ENCODE measurements around the gene C22orf23. TPM values are rescaled to one million over a fixed set of nuclear protein-coding genes. Genes with fewer than 3 reads are reported as not detected.

Gene C22orf23
- total and polyA plus RNA-seq, 9 of the 15 experiments (the other 6 are each of a cell fraction or from before 2014, with no cell fraction given): 0.25 to 1.0 (median 0.53) TPM

GRCh38 chr22:37961062-37961461 is 7.7 kb upstream of the C22orf23 start (continued):
- TF ChIP-seq, protein P1, sequence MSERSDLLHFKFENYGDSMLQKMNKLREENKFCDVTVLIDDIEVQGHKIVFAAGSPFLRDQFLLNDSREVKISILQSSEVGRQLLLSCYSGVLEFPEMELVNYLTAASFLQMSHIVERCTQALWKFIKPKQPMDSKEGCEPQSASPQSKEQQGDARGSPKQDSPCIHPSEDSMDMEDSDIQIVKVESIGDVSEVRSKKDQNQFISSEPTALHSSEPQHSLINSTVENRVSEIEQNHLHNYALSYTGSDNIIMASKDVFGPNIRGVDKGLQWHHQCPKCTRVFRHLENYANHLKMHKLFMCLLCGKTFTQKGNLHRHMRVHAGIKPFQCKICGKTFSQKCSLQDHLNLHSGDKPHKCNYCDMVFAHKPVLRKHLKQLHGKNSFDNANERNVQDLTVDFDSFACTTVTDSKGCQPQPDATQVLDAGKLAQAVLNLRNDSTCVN (CRISPR knock-in tag; IDR thresholded peaks at IDR 0.05): no peak

- Histone ChIP-seq H3K27me3 (ENCODE audit: control insufficient read depth in 2 of 2, insufficient read depth in 2 of 2, low read length in 2 of 2) (no peaks in the 10 kb centered on the region), H3K27ac (ENCODE audit: extremely low read depth, low read depth, low read length) (no peak overlapping the region), H4K20me1 (replicated peaks; ENCODE audit: control insufficient read depth, insufficient read depth, low read length) (0 out of 2 replicates have a peak, but pooled peaks cover 3% of the 10 kb centered on the region), H2AFZ (ENCODE audit: low read depth, low read length) (no peak overlapping the region), H3K9me1 (ENCODE audit: control insufficient read depth, insufficient read depth, low read length) (no peaks in the 10 kb centered on the region), H3K36me3 (ENCODE audit: control insufficient read depth, insufficient read depth, low read length) (peaks cover 66% of the 10 kb centered on the region), H3K79me2 (ENCODE audit: control insufficient read depth, insufficient read depth, low read length) (peaks cover 17% of the 10 kb centered on the region), H3K4me1 (replicated peaks in 1 of 2; ENCODE audit: control insufficient read depth in 2 of 2, insufficient read depth in 2 of 2, low read length in 2 of 2) (peaks cover 5% of the 10 kb centered on the region in 2 experiments; a peak in 3 of 5 replicates), H3K9ac (ENCODE audit: insufficient read depth in 1 of 2, low read depth in 2 of 2, low read length in 2 of 2) (no peak overlapping the region), H3K4me2 (ENCODE audit: insufficient read depth, low read length) (no peak overlapping the region), H3K9me3 (replicated peaks; ENCODE audit: control insufficient read depth, insufficient read depth, low read depth, low read length) (no peaks in the 10 kb centered on the region), H3K4me3 (no peak overlapping the region)
- no peak for FAIRE-seq
- ChIA-PET CTCF (ENCODE audit: low intra/inter-chr PET ratio) (no interaction called here), POLR2A (interaction anchor here (0.7 kb wide), 1 partner anchor 254 kb away, joined by 4 read pairs; no protein-coding TSS in a partner anchor)
- ATAC-seq: no peak
- in situ Hi-C loops (cut with MboI) (no loop called here), intact Hi-C loops (cut with micrococcal nuclease) (loop anchor here (10.0 kb wide), 1 partner anchor 65 kb away; no protein-coding TSS in a partner anchor)
- DNase-seq (ENCODE audit: extremely low read depth in 1 of 4, low spot score in 3 of 4): no peak
- TF ChIP-seq ZNF316 (IDR thresholded peaks at IDR 0.05): peak; percentile 78
- no peak for TF ChIP-seq NCOA1 (IDR thresholded peaks at IDR 0.05; ENCODE audit: low read depth)
- WGBS (ENCODE audit: insufficient coverage, low coverage, missing lambda C conversion rate): 100% methylated on average over 3 of the region's 18 CpGs
- no TSS peak for BruUV-seq (replicated peaks)
Observed at GRCh38 chr22:37959231-37959825, 5.9 kb upstream of the C22orf23 start.

Measured in K562 (cell line).